Mesenchymal stem cell (in vitro differentiated cells and primary cell): ENCODE data around the gene KCNK2. TPM values are rescaled to one million over a fixed set of nuclear protein-coding genes. Genes with fewer than 3 reads are reported as not detected.

Source experiments
- DNase-seq: peaks from one replicate; pipeline ENCODE4 v3.0.0-alpha.2; 2013
- H2AFZ ChIP-seq: one replicate; pipeline ENCODE4 v1.6.1; 2013; ENCODE audit warnings: low read depth, mild to moderate bottlenecking, control low read depth, inconsistent platforms, low read length, moderate library complexity
- H2AK5ac ChIP-seq: 2 replicates; pipeline ENCODE4 v1.6.1; 2013; ENCODE audit warnings: low read length, moderate library complexity, mild to moderate bottlenecking, inconsistent platforms; ENCODE audit not compliant: severe bottlenecking
- H2BK120ac ChIP-seq: one replicate; pipeline ENCODE4 v1.6.1; 2013; ENCODE audit warnings: low read depth, mild to moderate bottlenecking, inconsistent platforms, low read length, moderate library complexity
- H2BK12ac ChIP-seq, 2 experiments: one replicate each; pipeline ENCODE4 v1.6.1; 2013; ENCODE audit warnings: inconsistent platforms in 2 of 2, low read length in 2 of 2, mild to moderate bottlenecking in 2 of 2, moderate library complexity in 2 of 2, control low read depth in 1 of 2
- H2BK15ac ChIP-seq: one replicate; pipeline ENCODE4 v1.6.1; 2013; ENCODE audit warnings: mild to moderate bottlenecking, low read depth, inconsistent platforms; ENCODE audit not compliant: poor library complexity, severe bottlenecking
- H2BK5ac ChIP-seq: 2 replicates; pipeline ENCODE4 v1.6.1; 2013; ENCODE audit warnings: low read depth, mild to moderate bottlenecking, low read length, control low read depth, inconsistent platforms; ENCODE audit not compliant: poor library complexity, severe bottlenecking
- H3K14ac ChIP-seq, 2 experiments: one replicate each; pipeline ENCODE4 v1.6.1; 2013; ENCODE audit warnings: inconsistent platforms in 2 of 2, low read length in 2 of 2, control low read depth in 1 of 2, mild to moderate bottlenecking in 1 of 2, moderate library complexity in 1 of 2
- H3K18ac ChIP-seq, 2 experiments: one replicate each; pipeline ENCODE4 v1.6.1; 2013; ENCODE audit warnings: inconsistent platforms in 2 of 2, low read length in 2 of 2, control low read depth in 1 of 2, low read depth in 1 of 2, mild to moderate bottlenecking in 1 of 2
- H3K23ac ChIP-seq, 2 experiments: one replicate each; pipeline ENCODE4 v1.6.1; 2013; ENCODE audit warnings: inconsistent platforms in 2 of 2, low read length in 2 of 2, mild to moderate bottlenecking in 2 of 2, moderate library complexity in 2 of 2, control low read depth in 1 of 2
- H3K27ac ChIP-seq: 2 replicates; pipeline ENCODE4 v1.5.1; 2013; ENCODE audit warnings: mild to moderate bottlenecking, moderate library complexity, low read length, control low read depth, inconsistent platforms; ENCODE audit not compliant: poor library complexity, severe bottlenecking
- H3K27me3 ChIP-seq, 2 experiments: 2 replicates each; pipeline versions ENCODE4 v1.6.1 to v1.7.0; 2013; ENCODE audit warnings: low read length in 2 of 2, mild to moderate bottlenecking in 2 of 2, moderate library complexity in 2 of 2, control low read depth in 1 of 2, inconsistent platforms in 1 of 2; ENCODE audit not compliant: control insufficient read depth in 1 of 2, insufficient read depth in 1 of 2
- H3K36me3 ChIP-seq, 2 experiments: 2 replicates each; pipeline versions ENCODE4 v1.6.1 to v1.7.0; 2013; ENCODE audit warnings: low read length in 2 of 2, control low read depth in 1 of 2, inconsistent platforms in 1 of 2, low read depth in 1 of 2, mild to moderate bottlenecking in 1 of 2; ENCODE audit not compliant: insufficient read depth in 2 of 2, control insufficient read depth in 1 of 2
- H3K4ac ChIP-seq, 2 experiments: one replicate each; pipeline ENCODE4 v1.6.1; 2013; ENCODE audit warnings: inconsistent platforms in 2 of 2, low read length in 2 of 2, mild to moderate bottlenecking in 2 of 2, moderate library complexity in 2 of 2, control low read depth in 1 of 2, low read depth in 1 of 2
- H3K4me1 ChIP-seq: 2 replicates; pipeline ENCODE4 v1.6.1; 2013; ENCODE audit warnings: low read depth, low read length, control low read depth; ENCODE audit not compliant: control insufficient read depth, insufficient read depth
- H3K4me2 ChIP-seq: 2 replicates; pipeline ENCODE4 v1.6.1; 2013; ENCODE audit warnings: low read length, mild to moderate bottlenecking, inconsistent platforms; ENCODE audit not compliant: poor library complexity, severe bottlenecking
- H3K4me3 ChIP-seq, 2 experiments: 2 replicates each; pipeline versions ENCODE4 v1.5.1 to v1.7.0; 2013; ENCODE audit warnings: low read length in 2 of 2, mild to moderate bottlenecking in 2 of 2, control low read depth in 1 of 2, low read depth in 1 of 2; ENCODE audit not compliant: insufficient read depth in 1 of 2
- H3K79me1 ChIP-seq: replicated peaks from 2 replicates; pipeline ENCODE4 v1.6.1; 2013; ENCODE audit warnings: mild to moderate bottlenecking, control low read depth, low read length, inconsistent platforms; ENCODE audit not compliant: poor library complexity, severe bottlenecking
- H3K9ac ChIP-seq: 2 replicates; pipeline ENCODE4 v1.7.0; 2013; ENCODE audit warnings: mild to moderate bottlenecking, low read length, moderate library complexity
- H3K9me3 ChIP-seq: 2 replicates; pipeline ENCODE4 v1.7.0; 2013; ENCODE audit warnings: mild to moderate bottlenecking, low read length; ENCODE audit not compliant: control insufficient read depth
- H4K8ac ChIP-seq: one replicate; pipeline ENCODE4 v1.6.1; 2013; ENCODE audit warnings: inconsistent platforms, mild to moderate bottlenecking, low read length, moderate library complexity
- H4K91ac ChIP-seq: one replicate; pipeline ENCODE4 v1.6.1; 2013; ENCODE audit warnings: mild to moderate bottlenecking, low read length, inconsistent platforms
- WGBS: methylation state at CpG from one replicate; pipeline ENCODE4 v1.1.7; 2013; ENCODE audit warnings: mixed read lengths; 5-methylcytosine and 5-hydroxymethylcytosine counted together
- polyA plus RNA-seq, 2 experiments: library from polyadenylated mRNA; stranded (reverse); fragments of 200-250 nt; gene quantifications; one replicate each; pipeline ENCODE4 v1.2.3, GENCODE V29; 2013

KCNK2 gene, protein sequence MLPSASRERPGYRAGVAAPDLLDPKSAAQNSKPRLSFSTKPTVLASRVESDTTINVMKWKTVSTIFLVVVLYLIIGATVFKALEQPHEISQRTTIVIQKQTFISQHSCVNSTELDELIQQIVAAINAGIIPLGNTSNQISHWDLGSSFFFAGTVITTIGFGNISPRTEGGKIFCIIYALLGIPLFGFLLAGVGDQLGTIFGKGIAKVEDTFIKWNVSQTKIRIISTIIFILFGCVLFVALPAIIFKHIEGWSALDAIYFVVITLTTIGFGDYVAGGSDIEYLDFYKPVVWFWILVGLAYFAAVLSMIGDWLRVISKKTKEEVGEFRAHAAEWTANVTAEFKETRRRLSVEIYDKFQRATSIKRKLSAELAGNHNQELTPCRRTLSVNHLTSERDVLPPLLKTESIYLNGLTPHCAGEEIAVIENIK
- polyA plus RNA-seq (2013, experiment 1 of 2), result 0.25 TPM
- 0.32 TPM for polyA plus RNA-seq (2013, experiment 2 of 2)

DNA sequence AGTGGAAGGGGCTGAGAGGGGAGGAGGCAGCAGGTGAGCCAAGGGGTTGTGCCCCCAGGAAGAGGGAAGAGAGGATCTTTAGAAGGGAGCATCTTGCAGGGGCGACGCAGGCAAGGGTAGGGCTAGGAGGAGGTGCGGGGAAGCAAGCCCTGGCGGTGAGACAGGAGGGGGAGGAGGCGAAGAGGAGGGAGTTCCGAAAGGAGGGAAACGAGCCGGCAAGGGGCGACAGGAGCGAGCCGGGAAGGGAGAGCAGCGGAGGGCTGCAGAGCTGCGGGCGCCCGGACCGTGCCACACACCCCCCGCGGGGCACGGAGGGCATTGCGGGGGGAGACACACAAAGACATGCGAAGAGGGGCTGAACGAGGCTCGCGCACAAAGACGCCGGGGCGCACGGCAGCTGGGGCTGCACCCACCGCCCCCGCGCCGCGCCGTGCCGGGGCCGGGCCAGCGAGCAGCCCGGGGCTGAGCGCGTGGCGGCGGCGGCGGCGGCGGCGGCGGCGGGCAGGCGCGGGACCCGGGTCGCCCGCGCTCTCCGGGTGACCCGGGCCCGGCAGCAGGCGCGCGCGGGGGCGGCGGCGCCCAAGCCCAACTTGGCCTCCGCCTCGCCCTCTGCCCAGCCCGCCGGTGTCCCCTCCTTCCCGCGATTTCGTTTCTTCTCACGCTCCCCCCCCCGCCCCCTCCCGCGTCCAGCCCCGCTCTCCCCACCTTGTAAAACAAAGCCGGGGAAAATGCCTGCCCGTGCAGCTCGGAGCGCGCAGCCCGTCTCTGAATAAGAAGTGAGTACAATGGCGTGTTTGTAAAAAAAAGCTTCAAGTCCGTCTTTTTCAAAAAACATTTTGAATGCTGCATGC, at the start of gene KCNK2:
Gene KCNK2, plus strand, starts transcription at position 206 of the 851 bp plus-strand sequence. CDS start 649 bp downstream, outside the sequence.
- H2AFZ ChIP-seq, result peak within 1 kb of the TSS; percentile 43
- H3K4me3 ChIP-seq, result peak within 1 kb of the TSS; percentile 62 to 89
- no peaks in the 10 kb centered on the region for H3K79me1 ChIP-seq
- no peak within 1 kb of the TSS for H2AK5ac ChIP-seq
- H3K36me3 ChIP-seq, result peaks cover 0 to 9% of the 10 kb centered on the region in 2 experiments
- peak within 1 kb of the TSS; percentile 98 for H3K4me2 ChIP-seq
- H3K18ac ChIP-seq, result peak within 1 kb of the TSS; percentile 28 to 83
- no peak within 1 kb of the TSS for H4K8ac ChIP-seq
- no peak within 1 kb of the TSS for H2BK5ac ChIP-seq
- no peak within 1 kb of the TSS for H3K4ac ChIP-seq
- peak within 1 kb of the TSS; percentile 6 for H2BK15ac ChIP-seq
- peak within 1 kb of the TSS; percentile 84 for H3K9ac ChIP-seq
- peak within 1 kb of the TSS in 1 of 2 experiments; percentile 6 for H3K14ac ChIP-seq
- H3K9me3 ChIP-seq, result no peaks in the 10 kb centered on the region
- H2BK12ac ChIP-seq, result peak within 1 kb of the TSS; percentile 6 to 89
- peak within 1 kb of the TSS in 1 of 2 experiments; percentile 92 for H3K23ac ChIP-seq
- peak within 1 kb of the TSS; percentile 18 for H4K91ac ChIP-seq
- WGBS, result under 1% methylated on average over 57 of the region's 85 CpGs
- peak; percentile 16 for DNase-seq
- H2BK120ac ChIP-seq, result no peak within 1 kb of the TSS
- H3K4me1 ChIP-seq, result peaks cover 18% of the 10 kb centered on the region
- H3K27ac ChIP-seq, result no peak within 1 kb of the TSS
- peaks cover 0 to 28% of the 10 kb centered on the region in 2 experiments for H3K27me3 ChIP-seq

- Histone ChIP-seq H3K4me1 (no peaks in the 10 kb centered on the region), H3K4ac (no peak overlapping the region), H3K4me2 (no peak overlapping the region), H2AK5ac (no peak overlapping the region), H2BK12ac (no peak overlapping the region), H3K9ac (peak overlapping the region; percentile 37), H2BK5ac (no peak overlapping the region), H2AFZ (no peak overlapping the region), H3K79me1 (no peaks in the 10 kb centered on the region), H3K23ac (no peak overlapping the region), H4K8ac (no peak overlapping the region), H3K9me3 (no peaks in the 10 kb centered on the region), H2BK15ac (no peak overlapping the region), H2BK120ac (no peak overlapping the region), H3K18ac (no peak overlapping the region), H3K14ac (no peak overlapping the region), H3K36me3 (no peaks in the 10 kb centered on the region), H3K27me3 (no peaks in the 10 kb centered on the region), H4K91ac (no peak overlapping the region), H3K27ac (no peak overlapping the region), H3K4me3 (no peak overlapping the region)
- no CpG with 5 or more reads among the region's 1 CpG for WGBS
- no peak for DNase-seq
Measured at GRCh38 chr1:215032911-215033526, 49.5 kb upstream of the KCNK2 start.

DNA sequence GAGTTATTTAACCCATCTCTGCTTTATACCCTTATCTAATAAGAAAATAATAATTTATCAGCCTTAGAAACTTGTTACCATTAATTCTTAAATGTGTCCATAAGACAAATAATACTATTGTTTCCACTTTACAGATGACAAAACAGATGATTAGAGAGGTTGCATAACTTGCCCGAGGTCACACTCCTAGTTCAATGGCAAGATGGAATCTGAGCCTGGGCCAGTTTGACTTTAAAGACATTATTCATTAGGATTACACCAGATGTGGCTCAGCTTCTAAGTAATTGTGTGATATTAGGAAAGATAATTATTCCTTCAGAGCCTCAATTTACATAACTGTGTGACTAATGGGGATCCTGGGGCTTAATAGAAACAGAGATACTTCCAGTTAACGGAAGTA, 42.3 kb upstream of the KCNK2 start:
- Histone ChIP-seq H3K9ac (no peak overlapping the region), H4K8ac (no peak overlapping the region), H4K91ac (no peak overlapping the region), H3K18ac (no peak overlapping the region), H2BK5ac (no peak overlapping the region), H3K27ac (no peak overlapping the region), H3K79me1 (no peaks in the 10 kb centered on the region), H3K4me1 (peaks cover 2% of the 10 kb centered on the region), H3K23ac (no peak overlapping the region), H2BK12ac (no peak overlapping the region), H2BK120ac (no peak overlapping the region), H3K4me3 (no peak overlapping the region), H2AFZ (no peak overlapping the region), H3K4ac (no peak overlapping the region), H2BK15ac (no peak overlapping the region), H2AK5ac (no peak overlapping the region), H3K27me3 (no peaks in the 10 kb centered on the region), H3K36me3 (no peaks in the 10 kb centered on the region), H3K14ac (no peak overlapping the region), H3K4me2 (no peak overlapping the region), H3K9me3 (peaks cover 4% of the 10 kb centered on the region)
- 71% methylated on average over 2 of the region's 2 CpGs for WGBS
- peak; percentile 8 for DNase-seq
